A549 (cell line): ENCODE measurements around the gene FOXP1.

Experiments
- KDM1A ChIP-seq: fragments of 200-600 bp; sonication (generic); IDR thresholded peaks from 2 replicates; pipeline ENCODE4 v1.6.1; 2016; ENCODE audit warnings: low read depth, mild to moderate bottlenecking
- POLR2A ChIP-seq: IDR thresholded peaks from 2 replicates; pipeline ENCODE4 v1.6.1; 2012; ENCODE audit warnings: mild to moderate bottlenecking, low read length

DNA sequence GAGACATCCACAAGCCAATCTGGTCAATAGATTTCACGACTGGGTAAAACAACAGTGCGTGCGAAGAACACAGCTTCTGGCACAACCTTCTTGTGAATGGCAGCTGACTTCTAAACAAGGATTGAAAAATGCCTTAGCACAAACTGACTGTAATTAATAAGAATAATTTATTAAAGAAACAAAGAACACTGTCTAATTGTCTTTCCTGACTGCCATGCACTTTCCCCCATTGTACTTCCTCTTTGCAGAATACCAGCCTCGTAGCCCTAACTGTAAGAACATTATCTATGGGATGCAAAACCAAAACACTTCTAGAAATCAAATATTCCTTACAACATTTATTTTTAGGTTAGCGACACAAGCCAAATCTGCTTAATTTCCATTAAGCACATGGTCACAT is 6.5 kb downstream of the FOXP1 start:
- TF ChIP-seq KDM1A, result no peak
- TF ChIP-seq POLR2A, result no peak
